ENCODE data around the gene ANKRD13C.

GRCh38 chr1:70314706-70315304, 39.7 kb downstream of the ANKRD13C start:
- TF ChIP-seq, protein P1, sequence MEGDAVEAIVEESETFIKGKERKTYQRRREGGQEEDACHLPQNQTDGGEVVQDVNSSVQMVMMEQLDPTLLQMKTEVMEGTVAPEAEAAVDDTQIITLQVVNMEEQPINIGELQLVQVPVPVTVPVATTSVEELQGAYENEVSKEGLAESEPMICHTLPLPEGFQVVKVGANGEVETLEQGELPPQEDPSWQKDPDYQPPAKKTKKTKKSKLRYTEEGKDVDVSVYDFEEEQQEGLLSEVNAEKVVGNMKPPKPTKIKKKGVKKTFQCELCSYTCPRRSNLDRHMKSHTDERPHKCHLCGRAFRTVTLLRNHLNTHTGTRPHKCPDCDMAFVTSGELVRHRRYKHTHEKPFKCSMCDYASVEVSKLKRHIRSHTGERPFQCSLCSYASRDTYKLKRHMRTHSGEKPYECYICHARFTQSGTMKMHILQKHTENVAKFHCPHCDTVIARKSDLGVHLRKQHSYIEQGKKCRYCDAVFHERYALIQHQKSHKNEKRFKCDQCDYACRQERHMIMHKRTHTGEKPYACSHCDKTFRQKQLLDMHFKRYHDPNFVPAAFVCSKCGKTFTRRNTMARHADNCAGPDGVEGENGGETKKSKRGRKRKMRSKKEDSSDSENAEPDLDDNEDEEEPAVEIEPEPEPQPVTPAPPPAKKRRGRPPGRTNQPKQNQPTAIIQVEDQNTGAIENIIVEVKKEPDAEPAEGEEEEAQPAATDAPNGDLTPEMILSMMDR (IDR thresholded peaks at IDR 0.05): no peak
- TF ChIP-seq POLR2A (IDR thresholded peaks at IDR 0.05) (no peak), POLR2AphosphoS5 (IDR thresholded peaks at IDR 0.05) (no peak)
